HG02763 (cell line): Measurements from ENCODE around the gene RNU6-7.

Experiments used
- ATAC-seq: cut with Tn5 transposase; IDR thresholded peaks from one replicate; pipeline ENCODE4 v1.9.1; 2021; ENCODE audit warnings: mild to moderate bottlenecking, moderate library complexity; ENCODE audit not compliant: unreplicated experiment

The RNU6-7 gene

DNA sequence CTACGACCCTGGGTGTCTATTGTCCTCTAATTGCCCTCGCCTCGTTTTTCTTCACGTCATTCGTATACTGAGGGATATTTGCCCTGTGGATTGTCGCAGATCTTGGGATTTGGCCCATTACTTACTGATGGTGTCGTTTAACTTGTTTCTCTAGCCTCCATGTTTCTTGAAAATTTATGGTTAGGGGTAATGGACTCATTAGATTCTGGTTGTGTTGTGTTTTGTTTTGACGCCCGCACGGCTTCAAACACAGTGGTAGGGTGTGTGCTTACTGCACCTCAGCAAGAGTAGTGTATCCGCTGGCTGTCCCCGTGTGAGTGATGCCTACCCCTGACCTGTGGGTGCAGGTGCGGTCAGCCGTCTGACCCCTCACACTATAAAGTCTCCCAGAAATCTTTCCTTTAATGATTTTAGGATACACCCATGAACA, 2.1 kb downstream of the RNU6-7 start:
- no peak for ATAC-seq

GRCh38 chr14:32205554-32205953, 3.7 kb downstream of the RNU6-7 start:
- no peak for ATAC-seq

DNA sequence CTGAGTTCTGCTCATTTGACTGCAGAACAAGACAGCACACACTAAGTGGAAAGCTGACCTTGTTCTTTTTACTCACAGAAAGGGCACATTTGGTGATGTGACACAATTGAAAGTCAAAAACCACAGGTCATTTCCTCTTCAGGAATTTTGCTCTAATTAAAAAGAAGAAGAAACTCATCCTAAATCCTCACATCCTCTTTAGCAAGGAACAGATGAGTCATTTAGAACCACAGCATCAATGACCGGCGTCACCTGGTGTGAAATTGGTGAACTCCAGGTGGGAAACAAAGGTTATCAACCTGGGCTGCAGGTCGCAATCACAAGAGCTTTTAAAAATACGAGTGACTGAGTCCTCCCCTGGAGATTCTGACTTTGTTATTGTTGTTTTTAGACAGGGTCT, 4.1 kb downstream of the RNU6-7 start:
- ATAC-seq, result no peak

GRCh38 chr14:32206552-32206951, 4.7 kb downstream of the RNU6-7 start:
- no peak for ATAC-seq

DNA sequence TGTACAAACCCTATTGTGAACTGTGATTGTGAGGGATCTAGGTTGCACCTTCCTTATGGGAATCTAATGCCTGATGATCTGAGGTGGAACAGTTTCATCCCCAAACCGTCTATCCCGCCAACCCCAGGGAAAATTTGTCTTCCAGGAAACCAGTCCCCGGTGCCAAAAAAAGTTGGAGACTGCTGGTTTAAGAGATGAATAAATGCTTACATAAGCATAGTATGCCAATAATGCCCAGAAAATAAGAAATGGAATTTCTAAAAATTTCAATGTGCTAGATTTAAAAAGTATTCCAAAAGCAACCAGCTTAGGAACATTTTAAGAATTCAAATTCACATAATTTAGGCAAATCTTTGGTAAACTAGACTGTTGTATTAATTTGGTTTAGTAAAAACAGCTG, 6.6 kb downstream of the RNU6-7 start:
- no peak for ATAC-seq

GRCh38 chr14:32209471-32209870, 7.6 kb downstream of the RNU6-7 start:
- ATAC-seq, result no peak

- ATAC-seq, result no peak
These were observed 9.2 kb downstream of the RNU6-7 start for GRCh38 chr14:32211068-32211404.

DNA sequence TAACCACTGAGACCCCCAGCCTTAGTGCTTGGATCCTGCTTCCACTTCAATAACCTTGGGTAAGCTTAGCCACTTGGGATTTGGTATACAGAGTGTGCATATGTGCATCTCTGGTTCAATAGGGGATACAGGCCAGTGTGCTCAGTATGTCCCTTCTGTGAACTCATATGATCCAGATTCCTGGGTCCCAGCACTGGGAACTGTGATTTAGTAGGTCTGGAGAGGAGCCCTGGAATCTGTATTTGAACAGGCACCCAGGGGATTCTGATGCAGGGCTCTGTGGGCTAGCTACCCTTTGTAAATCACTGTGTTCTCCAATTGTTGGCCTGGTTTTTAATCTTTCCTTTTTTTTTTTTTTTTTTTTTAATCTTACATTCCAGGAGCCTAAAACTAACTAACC, 11.0 kb downstream of the RNU6-7 start:
- ATAC-seq, result no peak

DNA sequence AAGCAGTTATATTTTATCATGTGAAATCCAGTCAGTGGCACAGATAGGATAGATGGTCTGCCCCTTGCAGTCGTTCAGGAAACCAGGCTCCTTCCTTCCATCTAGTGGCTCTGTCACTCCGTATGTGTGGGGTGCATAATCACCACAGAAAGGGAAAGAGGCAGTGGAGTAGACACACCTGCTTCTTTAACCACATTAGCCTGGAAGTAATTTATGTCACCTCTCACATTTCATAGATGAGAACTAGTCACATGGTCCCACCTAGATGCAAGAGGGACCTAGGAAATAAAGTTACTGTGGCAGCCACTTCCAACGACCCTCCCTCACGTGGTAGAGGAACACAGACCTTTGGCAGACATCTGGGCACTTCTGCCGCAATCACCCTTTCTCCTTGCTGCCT, 15.5 kb downstream of the RNU6-7 start:
- ATAC-seq, result no peak

DNA sequence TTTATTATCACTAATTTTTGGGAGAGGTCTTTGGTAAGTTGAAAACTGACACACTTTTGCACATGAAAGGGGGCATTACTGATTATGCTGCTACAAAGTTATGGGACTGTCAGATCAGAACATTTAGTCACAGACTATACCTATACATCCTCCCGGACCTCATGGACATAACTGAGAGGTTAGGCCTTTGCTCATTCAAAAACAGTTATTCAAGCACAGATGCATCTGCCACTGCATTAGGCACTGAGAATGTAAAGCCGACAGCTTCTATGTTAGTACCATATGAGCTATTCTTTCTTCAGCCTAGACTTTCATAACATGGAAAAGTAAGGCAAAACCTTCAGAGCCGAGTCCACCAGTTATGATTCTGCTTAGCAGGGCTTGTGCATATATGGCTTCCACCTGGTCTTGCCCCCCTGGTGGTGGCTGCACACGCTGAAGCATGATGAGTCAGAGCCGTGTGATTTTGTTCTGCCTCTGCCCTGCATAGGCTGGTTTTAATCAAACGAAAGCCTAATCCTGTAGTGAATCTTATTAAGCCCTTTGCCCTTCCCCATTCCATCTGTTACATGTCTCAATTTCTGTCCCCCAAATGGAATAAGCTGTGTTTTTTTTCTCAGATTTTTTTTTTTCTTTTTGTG, 23.0 kb downstream of the RNU6-7 start:
- no peak for ATAC-seq

GRCh38 chr14:32225378-32225920, 23.6 kb downstream of the RNU6-7 start:
- no peak for ATAC-seq

DNA sequence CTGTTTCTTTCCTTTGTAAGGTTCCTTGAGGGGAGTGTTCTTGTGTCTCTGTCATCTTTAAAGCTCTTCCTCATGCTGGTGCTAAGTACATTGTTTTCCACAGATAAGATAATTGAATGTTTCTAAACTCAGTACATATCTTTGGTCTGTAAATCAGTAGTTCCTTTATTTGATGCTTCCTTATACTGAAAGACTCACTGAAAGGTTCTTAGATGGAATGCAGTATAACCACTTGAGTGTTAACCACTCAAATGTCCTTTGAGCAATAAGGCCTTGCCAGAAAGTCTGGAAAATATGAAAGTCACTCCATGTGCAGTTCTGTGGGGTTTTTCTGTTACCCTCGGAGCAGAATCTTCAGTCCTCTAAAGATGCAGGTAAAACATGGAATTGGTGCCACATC, 24.2 kb downstream of the RNU6-7 start:
- no peak for ATAC-seq

- ATAC-seq, result no peak
These were observed 28.3 kb downstream of the RNU6-7 start for GRCh38 chr14:32230181-32230580.

- no peak for ATAC-seq
These were observed 28.9 kb downstream of the RNU6-7 start for GRCh38 chr14:32230695-32231280.

GRCh38 chr14:32232481-32232880, 30.6 kb downstream of the RNU6-7 start:
- no peak for ATAC-seq

GRCh38 chr14:32233260-32233659, 31.4 kb downstream of the RNU6-7 start:
- no peak for ATAC-seq

DNA sequence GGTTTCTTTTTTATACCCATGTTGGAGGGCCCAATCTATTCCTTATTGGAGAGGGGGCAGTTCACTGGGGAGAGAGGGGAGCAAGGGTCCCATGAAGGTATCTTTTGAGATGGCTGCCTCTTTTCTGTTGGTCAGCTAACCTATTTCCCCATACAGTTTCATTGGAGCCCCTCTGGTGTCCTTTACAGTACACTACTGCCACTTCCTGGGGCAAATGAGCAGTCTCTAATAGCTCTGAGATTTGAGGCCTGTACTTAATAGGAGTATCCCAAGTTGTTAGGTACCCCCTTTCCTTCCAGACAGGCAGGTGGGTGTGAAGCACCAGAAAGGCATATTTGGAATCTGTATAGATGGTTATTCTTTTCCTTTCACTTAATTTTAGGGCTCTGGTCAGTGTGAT, 42.6 kb downstream of the RNU6-7 start:
- no peak for ATAC-seq

DNA sequence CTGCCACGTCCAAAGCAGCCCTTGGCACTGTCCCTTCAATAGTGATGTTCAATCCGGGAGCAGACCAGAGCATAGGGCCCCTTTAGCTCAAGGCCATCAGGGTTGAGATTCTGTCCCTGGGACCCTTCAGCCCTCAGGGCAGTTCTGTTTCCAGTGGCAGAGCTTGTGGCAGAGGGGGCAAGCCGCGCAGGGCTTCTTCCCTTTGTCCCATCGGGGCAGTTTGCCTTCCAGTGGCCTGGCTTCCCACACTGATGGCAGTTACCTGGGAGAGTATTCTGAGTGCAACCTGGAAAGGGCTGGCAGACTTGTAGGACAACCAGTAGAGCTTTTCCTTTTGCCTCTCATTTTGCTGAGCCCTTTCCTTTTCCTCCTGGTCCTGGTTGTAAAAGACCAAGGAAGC, 44.9 kb downstream of the RNU6-7 start:
- ATAC-seq, result no peak

GRCh38 chr14:32249371-32249770, 47.5 kb downstream of the RNU6-7 start:
- no peak for ATAC-seq

DNA sequence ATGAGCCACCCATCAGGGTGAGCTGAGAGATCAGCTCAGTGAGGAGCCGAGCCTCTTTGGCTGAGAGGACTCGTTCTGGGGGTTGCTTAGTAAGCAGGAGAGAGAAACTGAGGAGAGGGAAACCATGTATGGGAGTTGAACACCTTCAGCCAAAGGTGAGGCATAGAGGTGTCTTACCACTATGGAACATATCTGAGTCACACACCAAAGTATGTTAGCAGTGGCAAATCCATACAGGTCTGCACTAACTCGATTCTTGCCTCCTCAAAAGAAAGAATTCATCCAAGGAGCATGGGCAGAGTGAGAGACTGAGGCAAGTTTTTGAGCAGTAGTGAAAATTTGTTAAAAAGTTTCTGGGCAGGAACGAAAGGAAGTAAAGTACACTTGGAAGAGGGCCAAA, 47.9 kb downstream of the RNU6-7 start:
- no peak for ATAC-seq

GRCh38 chr14:32250681-32251080, 48.8 kb downstream of the RNU6-7 start:
- ATAC-seq, result no peak

DNA sequence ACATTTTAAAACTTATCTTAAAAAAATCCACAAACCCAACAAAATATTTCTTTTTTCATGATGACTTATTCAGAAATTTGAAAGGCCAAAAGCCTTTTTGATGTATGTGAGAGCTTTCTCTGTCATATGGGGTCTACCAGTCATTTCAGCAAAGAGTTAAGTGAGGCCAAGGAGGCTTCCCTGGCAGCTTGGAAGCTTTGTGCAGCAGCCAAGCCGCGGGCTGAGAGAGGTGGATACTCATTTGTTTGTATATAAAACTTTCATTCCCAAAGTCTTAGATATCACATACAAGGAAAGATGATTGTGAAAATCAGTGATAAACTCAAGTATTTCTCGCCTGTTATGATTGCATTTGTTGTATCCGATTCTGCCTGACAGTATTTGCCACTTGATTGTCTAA, 49.7 kb downstream of the RNU6-7 start:
- ATAC-seq, result no peak
